Endothelial cell of umbilical vein (primary cell): ENCODE data around the gene CHST7. TPM values are rescaled to one million over a fixed set of nuclear protein-coding genes. Genes with fewer than 3 reads are reported as not detected.

Experiments used
- BruUV-seq: library from RNA; stranded (reverse); fragments of 400-500 nt; replicated peaks from 2 replicates; lab custom pipeline; 2021; lab: Mats Ljungman, UMichigan
- CTCF ChIA-PET: fragments of 300-600, 350-600 bp; sonication (Branson Sonifier 250); formaldehyde crosslinking; loops from one replicate; lab custom pipeline; 2021; ENCODE audit warnings: antibody characterized with exemption, inconsistent platforms; lab: Charles Lee
- POLR2A ChIA-PET: fragments of 300-600, 350-600 bp; sonication (Branson Sonifier 250); formaldehyde crosslinking; loops from one replicate; lab custom pipeline; 2021; ENCODE audit warnings: antibody characterized with exemption, inconsistent platforms; lab: Charles Lee
- DNase-seq: peaks from one replicate; pipeline ENCODE4 v3.0.0-alpha.2; 2011; ENCODE audit warnings: low read depth, low spot score
- FAIRE-seq: peaks from 2 replicates; lab custom pipeline; 2011; peaks lifted over from hg19 to GRCh38; lab: Jason Lieb, UNC
- H2AFZ ChIP-seq: 2 replicates; pipeline ENCODE4 v1.6.0; 2012; ENCODE audit warnings: low read depth, low read length, control low read depth, inconsistent platforms
- H3K27ac ChIP-seq: 2 replicates; pipeline ENCODE4 v1.5.1; 2011; ENCODE audit warnings: low read depth, mild to moderate bottlenecking, control low read depth, low read length, moderate library complexity; ENCODE audit not compliant: insufficient read depth
- H3K27me3 ChIP-seq, 2 experiments: 2 replicates each; pipeline versions ENCODE4 v1.6.0 to v1.6.1; 2011; ENCODE audit warnings: low read length in 2 of 2, mixed read lengths in 1 of 2; ENCODE audit not compliant: control insufficient read depth in 2 of 2, insufficient read depth in 2 of 2
- H3K36me3 ChIP-seq, 2 experiments: 2 replicates in 1 of 2; 3 replicates in 1 of 2; pipeline ENCODE4 v1.5.1; 2011; ENCODE audit warnings: low read length in 2 of 2, mild to moderate bottlenecking in 1 of 2, moderate library complexity in 1 of 2; ENCODE audit not compliant: control insufficient read depth in 2 of 2, insufficient read depth in 2 of 2; ENCODE audit errors: extremely low read depth in 1 of 2
- H3K4me1 ChIP-seq: 3 replicates; pipeline ENCODE4 v1.5.1; 2011; ENCODE audit warnings: mild to moderate bottlenecking, low read length; ENCODE audit not compliant: control insufficient read depth, insufficient read depth; ENCODE audit errors: extremely low read depth
- H3K4me2 ChIP-seq: 2 replicates; pipeline ENCODE4 v1.6.1; 2011; ENCODE audit warnings: low read length, control low read depth, mixed read lengths; ENCODE audit not compliant: insufficient read depth
- H3K4me3 ChIP-seq, 3 experiments: fragments of 200-600 bp in 1 of 3; sonication (generic), shearing (Covaris generic) in 1 of 3; replicated peaks in 1 of 3; 2 replicates each; pipeline ENCODE4 v1.5.1; 2011 to 2016; ENCODE audit warnings: control low read depth in 3 of 3, low read length in 3 of 3, mild to moderate bottlenecking in 2 of 3, inconsistent platforms in 1 of 3, low read depth in 1 of 3, moderate library complexity in 1 of 3; ENCODE audit not compliant: insufficient read depth in 1 of 3
- H3K79me2 ChIP-seq: 2 replicates; pipeline ENCODE4 v1.6.0; 2012; ENCODE audit warnings: low read length, inconsistent platforms; ENCODE audit not compliant: control insufficient read depth, insufficient read depth
- H3K9ac ChIP-seq: replicated peaks from 2 replicates; pipeline ENCODE3; 2011; ENCODE audit warnings: low read length, control low read depth; ENCODE audit not compliant: insufficient read depth; ENCODE audit errors: extremely low read depth
- H3K9me1 ChIP-seq: replicated peaks from 3 replicates; pipeline ENCODE4 v1.6.0; 2011; ENCODE audit warnings: mild to moderate bottlenecking, low read length; ENCODE audit not compliant: control insufficient read depth, insufficient read depth; ENCODE audit errors: extremely low read depth
- H3K9me3 ChIP-seq: replicated peaks from 2 replicates; pipeline ENCODE4 v1.5.1; 2012; ENCODE audit warnings: low read length, inconsistent platforms; ENCODE audit not compliant: control insufficient read depth, insufficient read depth
- H4K20me1 ChIP-seq: replicated peaks from 2 replicates; pipeline ENCODE3; 2011; ENCODE audit warnings: mild to moderate bottlenecking, low read length; ENCODE audit not compliant: control insufficient read depth, insufficient read depth; ENCODE audit errors: extremely low read depth
- CTCF ChIP-seq, 2 donors: IDR thresholded peaks; 1 replicate in 1 of 2; 2 replicates in 1 of 2; pipeline ENCODE4 v1.5.1; 2011; ENCODE audit warnings: low read length in 2 of 2, mild to moderate bottlenecking in 2 of 2, moderate library complexity in 2 of 2, control low read depth in 1 of 2, inconsistent platforms in 1 of 2, low read depth in 1 of 2; ENCODE audit not compliant: insufficient read depth in 1 of 2; ENCODE audit errors: extremely low read depth in 1 of 2
- EZH2 ChIP-seq: IDR thresholded peaks from 2 replicates; pipeline ENCODE4 v1.6.1; 2012; ENCODE audit warnings: borderline replicate concordance, low read depth, mild to moderate bottlenecking, moderate library complexity, low read length, inconsistent platforms; ENCODE audit not compliant: severe bottlenecking
- FOS ChIP-seq: IDR thresholded peaks from 2 replicates; pipeline ENCODE4 v1.6.1; 2011; ENCODE audit warnings: mild to moderate bottlenecking, low read length, moderate library complexity, borderline replicate concordance; ENCODE audit not compliant: insufficient read depth
- GATA2 ChIP-seq: IDR thresholded peaks from 2 replicates; pipeline ENCODE4 v1.7.0; 2011; ENCODE audit warnings: low read depth, mild to moderate bottlenecking, moderate library complexity, mixed read lengths, low read length; ENCODE audit not compliant: insufficient read length, insufficient read depth
- JUN ChIP-seq: IDR thresholded peaks from 2 replicates; pipeline ENCODE4 v1.6.1; 2011; ENCODE audit warnings: borderline replicate concordance, low read depth; ENCODE audit not compliant: insufficient read length, insufficient read depth
- MAX ChIP-seq: IDR thresholded peaks from 2 replicates; pipeline ENCODE4 v1.6.1; 2011; ENCODE audit not compliant: insufficient read depth, insufficient read length
- MYC ChIP-seq: IDR thresholded peaks from one replicate; pipeline ENCODE4 v1.6.1; 2011; ENCODE audit warnings: mild to moderate bottlenecking, low read depth, low read length
- POLR2A ChIP-seq: IDR thresholded peaks from 2 replicates; pipeline ENCODE4 v1.6.1; 2012; ENCODE audit warnings: low read depth, mild to moderate bottlenecking, control low read depth, low read length
- dilution Hi-C: fragments of 300-500 bp; cut with MboI; formaldehyde crosslinking; loops from one replicate; pipeline ENCODE4 v1.15.0; 2019; ENCODE audit warnings: low sequenced_read_pairs; ENCODE audit not compliant: extremely low pct_ligation_motif_present
- intact Hi-C: fragments of 100-400 bp; cut with micrococcal nuclease; formaldehyde crosslinking; loops from one replicate; pipeline ENCODE4 v1.10.0; 2022
- polyA plus RNA-seq, 4 experiments: library from polyadenylated mRNA; depleted of rRNA in 3 of 4; stranded (reverse) in 3 of 4; unstranded in 1 of 4; fragments of >200 nt; gene quantifications; 2 replicates each; pipeline versions ENCODE4 v1.2.1 to v1.2.3, GENCODE V29; 2011 to 2012; ENCODE audit warnings: missing spikeins in 1 of 4
- total RNA-seq: library from RNA; stranded (reverse); gene quantifications from 2 replicates; pipeline ENCODE4 v1.2.3, GENCODE V29; 2021

The CHST7 gene
- total and polyA plus RNA-seq, 2 donors (not counting 3 experiments of a cell fraction or from before 2014, with no cell fraction given), result 4.5 to 11.2 TPM

- Histone ChIP-seq H3K79me2 (no peaks in the 10 kb centered on the region), H3K9ac (no peak overlapping the region), H3K9me1 (no peaks in the 10 kb centered on the region), H3K4me3 (no peak overlapping the region), H2AFZ (no peak overlapping the region), H4K20me1 (no peaks in the 10 kb centered on the region), H3K9me3 (no peaks in the 10 kb centered on the region), H3K4me2 (no peak overlapping the region), H3K27me3 (no peaks in the 10 kb centered on the region), H3K4me1 (no peaks in the 10 kb centered on the region), H3K27ac (no peak overlapping the region), H3K36me3 (no peaks in the 10 kb centered on the region)
- no peak for TF ChIP-seq GATA2
- no peak for TF ChIP-seq MAX
- no peak for TF ChIP-seq POLR2A
- no peak for TF ChIP-seq MYC
- no peak for TF ChIP-seq EZH2
- no peak for TF ChIP-seq FOS
- TF ChIP-seq JUN, result no peak
- TF ChIP-seq CTCF (IDR thresholded peaks at IDR 0.05; ENCODE audit: extremely low read depth in 1 of 2, insufficient read depth in 1 of 2, low read depth in 1 of 2, low read length in 2 of 2), result no peak
- POLR2A ChIA-PET, result no interaction called here
- no TSS peak for BruUV-seq
- CTCF ChIA-PET, result no interaction called here
- intact Hi-C loops (no loop called here), dilution Hi-C loops (no loop called here)
- FAIRE-seq (no peak), DNase-seq (no peak)
These were observed 34.4 kb downstream of the CHST7 start for GRCh38 chrX:46607916-46608315.
